ENCODE results near the gene MAML2.

The MAML2 gene

GRCh38 chr11:96052921-96053651 lies 289.9 kb downstream of the MAML2 start:
- TF ChIP-seq POLR2AphosphoS5 (IDR thresholded peaks at IDR 0.05; ENCODE audit: low read depth) (no peak), SPI1 (IDR thresholded peaks at IDR 0.05; ENCODE audit: borderline replicate concordance, low read depth) (peak; percentile 30; the same call in 1 of the 2 replicates)
- peak in 1 of 2 experiments; percentile 25 for DNase-seq (ENCODE audit: low read depth in 1 of 2, low spot score in 1 of 2)
- Histone ChIP-seq H3K27ac (replicated peaks) (no peak overlapping the region), H3K4me3 (replicated peaks; ENCODE audit: insufficient read depth, low read length) (no peak overlapping the region), H3K27me3 (ENCODE audit: insufficient read depth, poor library complexity, severe bottlenecking) (no peaks in the 10 kb centered on the region)

GRCh38 chr11:96051820-96052219 lies 291.2 kb downstream of the MAML2 start:
- Histone ChIP-seq H3K27me3 (ENCODE audit: insufficient read depth, poor library complexity, severe bottlenecking) (no peaks in the 10 kb centered on the region), H3K27ac (replicated peaks) (no peak overlapping the region), H3K4me3 (replicated peaks; ENCODE audit: insufficient read depth, low read length) (no peak overlapping the region)
- TF ChIP-seq REST (IDR thresholded peaks at IDR 0.05; ENCODE audit: insufficient replicate concordance, low read depth): no peak
- TF ChIP-seq CTCF (IDR thresholded peaks at IDR 0.05; ENCODE audit: insufficient read depth, low read length): no peak
- no peak for TF ChIP-seq POLR2AphosphoS5 (IDR thresholded peaks at IDR 0.05; ENCODE audit: low read depth)
- TF ChIP-seq SPI1 (IDR thresholded peaks at IDR 0.05; ENCODE audit: borderline replicate concordance, low read depth): no peak
- no peak for TF ChIP-seq GABPA (IDR thresholded peaks at IDR 0.05; ENCODE audit: low read depth)
- DNase-seq (ENCODE audit: low read depth in 1 of 2, low spot score in 1 of 2): no peak

DNA sequence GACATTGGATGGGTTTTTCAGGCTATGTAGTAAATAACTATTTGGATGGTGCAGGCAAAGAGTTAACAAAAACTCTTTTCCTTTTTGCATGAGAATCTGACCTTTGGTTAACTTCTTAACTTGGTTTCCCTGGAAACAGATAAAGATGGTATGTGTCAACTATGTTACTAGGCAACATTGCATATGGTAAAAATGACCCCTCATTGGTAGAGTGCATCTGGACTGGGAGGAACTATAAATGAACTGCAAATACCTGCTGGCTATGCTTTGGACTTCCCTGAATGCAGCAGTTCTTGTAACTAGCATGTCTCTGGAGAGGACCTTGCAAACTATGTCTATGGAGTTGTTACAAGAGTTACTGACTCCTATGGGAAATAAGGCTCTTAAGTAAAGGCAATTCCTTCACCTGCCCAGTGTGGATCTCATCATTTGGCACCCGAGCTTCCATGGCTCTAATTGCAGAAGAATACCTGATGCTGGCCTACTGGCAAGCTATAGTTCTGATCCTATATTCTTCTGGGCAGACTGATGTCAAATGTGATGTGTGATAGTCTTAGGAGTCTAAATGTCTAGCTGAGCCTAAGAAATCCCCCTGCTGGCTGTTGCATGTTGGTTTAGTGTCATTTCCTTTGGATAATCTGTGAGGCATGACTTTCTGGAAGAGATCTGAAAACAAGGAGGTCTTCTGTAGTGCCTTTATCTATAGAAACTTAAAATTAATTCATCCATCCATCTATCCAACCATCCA lies 292.4 kb downstream of the MAML2 start:
- no peaks in the 10 kb centered on the region for H3K27me3 ChIP-seq (ENCODE audit: insufficient read depth, poor library complexity, severe bottlenecking)
- DNase-seq (ENCODE audit: low read depth in 1 of 2, low spot score in 1 of 2): no peak
- no peak overlapping the region for H3K4me3 ChIP-seq (replicated peaks; ENCODE audit: insufficient read depth, low read length)
- TF ChIP-seq GABPA (IDR thresholded peaks at IDR 0.05; ENCODE audit: low read depth) (no peak), SPI1 (IDR thresholded peaks at IDR 0.05; ENCODE audit: borderline replicate concordance, low read depth) (no peak), REST (IDR thresholded peaks at IDR 0.05; ENCODE audit: insufficient replicate concordance, low read depth) (no peak), CTCF (IDR thresholded peaks at IDR 0.05; ENCODE audit: insufficient read depth, low read length) (no peak), POLR2AphosphoS5 (IDR thresholded peaks at IDR 0.05; ENCODE audit: low read depth) (no peak)
- no peak overlapping the region for H3K27ac ChIP-seq (replicated peaks)

DNA sequence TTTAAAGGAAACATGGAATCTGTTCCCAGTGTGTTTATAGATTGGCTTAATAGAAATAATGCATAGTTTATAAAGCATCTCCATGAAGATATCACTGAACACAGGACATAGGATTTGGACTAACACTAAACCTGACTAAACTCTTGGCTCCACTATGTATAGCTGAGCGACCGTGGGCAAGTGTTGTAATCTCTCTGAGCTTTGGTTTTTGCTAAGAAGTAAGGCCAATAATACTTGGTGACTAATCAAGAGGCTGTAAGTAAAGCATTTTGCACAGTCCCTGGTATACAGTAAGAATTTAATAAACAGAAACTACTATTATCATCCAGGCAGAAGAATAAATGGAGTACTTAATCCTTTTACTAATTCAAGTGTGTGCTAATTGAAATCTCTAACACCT lies 293.6 kb downstream of the MAML2 start:
- no peak for TF ChIP-seq REST (IDR thresholded peaks at IDR 0.05; ENCODE audit: insufficient replicate concordance, low read depth)
- TF ChIP-seq GABPA (IDR thresholded peaks at IDR 0.05; ENCODE audit: low read depth): no peak
- no peak for TF ChIP-seq SPI1 (IDR thresholded peaks at IDR 0.05; ENCODE audit: borderline replicate concordance, low read depth)
- no peak for TF ChIP-seq CTCF (IDR thresholded peaks at IDR 0.05; ENCODE audit: insufficient read depth, low read length)
- no peak for TF ChIP-seq POLR2AphosphoS5 (IDR thresholded peaks at IDR 0.05; ENCODE audit: low read depth)
- Histone ChIP-seq H3K27ac (replicated peaks) (no peak overlapping the region), H3K27me3 (ENCODE audit: insufficient read depth, poor library complexity, severe bottlenecking) (no peaks in the 10 kb centered on the region), H3K4me3 (replicated peaks; ENCODE audit: insufficient read depth, low read length) (no peak overlapping the region)
- no peak for DNase-seq (ENCODE audit: low read depth in 1 of 2, low spot score in 1 of 2)

Data from HL-60 (cell line).